Stomach (tissue), 4 donors: ENCODE measurements around the gene SF3B4.

Experiments used
- CTCF ChIP-seq, 7 experiments: fragments of 450-650 bp in 4 of 7; fragments of 200-600 bp in 3 of 7; sonication (generic) in 3 of 7; IDR thresholded peaks; one replicate each; pipeline ENCODE4 v1.5.1; 2016 to 2019; ENCODE audit warnings: antibody characterized with exemption in 7 of 7, control low read depth in 2 of 7, mild to moderate bottlenecking in 1 of 7
- EP300 ChIP-seq: sonication (generic); formaldehyde crosslinking; IDR thresholded peaks from one replicate; pipeline ENCODE4 v1.6.1; 2017; ENCODE audit warnings: antibody characterized with exemption
- POLR2A ChIP-seq, 4 donors: fragments of 450-650 bp; IDR thresholded peaks; one replicate each; pipeline ENCODE4 v1.6.1; 2016; ENCODE audit warnings: antibody characterized with exemption in 4 of 4, control low read depth in 2 of 4, mild to moderate bottlenecking in 1 of 4, moderate library complexity in 1 of 4

- TF ChIP-seq CTCF (IDR thresholded peaks at IDR 0.05) (no peak), POLR2A (IDR thresholded peaks at IDR 0.05) (no peak), EP300 (no peak)
Measured at GRCh38 chr1:149906570-149907075, 21.0 kb downstream of the SF3B4 start.
